ENCODE measurements around the gene IQGAP3.
A peak's percentile ranks its signal among the peaks of the same experiment; 100 is the strongest.
"Not testable (repeated sequence)": the region's sequence is repeated elsewhere in the genome, so short reads cannot be mapped to it uniquely, and the experiment has no call there.

The IQGAP3 gene

DNA sequence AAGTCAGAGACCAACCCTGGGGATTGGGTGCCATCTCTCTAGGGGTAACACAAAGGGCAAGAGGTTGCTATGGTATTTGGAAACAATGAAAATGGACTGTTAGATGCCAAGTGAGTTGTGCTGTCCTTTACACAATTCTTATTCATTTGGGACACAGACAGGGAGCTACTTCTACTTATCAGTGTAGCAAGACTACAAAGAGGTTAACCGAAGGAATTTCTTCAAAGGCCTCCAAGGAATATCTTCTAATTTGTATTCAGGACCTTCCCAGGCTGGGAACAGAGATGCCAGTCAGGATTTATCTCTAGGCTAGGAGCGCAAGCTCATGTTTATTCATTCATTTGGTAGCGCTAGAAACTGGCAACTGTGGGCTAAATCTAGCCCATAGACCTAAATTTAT, 21.8 kb upstream of the IQGAP3 start:
- no peak for DNase-seq

- no peak for DNase-seq
Observed at GRCh38 chr1:156593661-156593989, 21.3 kb upstream of the IQGAP3 start.

DNA sequence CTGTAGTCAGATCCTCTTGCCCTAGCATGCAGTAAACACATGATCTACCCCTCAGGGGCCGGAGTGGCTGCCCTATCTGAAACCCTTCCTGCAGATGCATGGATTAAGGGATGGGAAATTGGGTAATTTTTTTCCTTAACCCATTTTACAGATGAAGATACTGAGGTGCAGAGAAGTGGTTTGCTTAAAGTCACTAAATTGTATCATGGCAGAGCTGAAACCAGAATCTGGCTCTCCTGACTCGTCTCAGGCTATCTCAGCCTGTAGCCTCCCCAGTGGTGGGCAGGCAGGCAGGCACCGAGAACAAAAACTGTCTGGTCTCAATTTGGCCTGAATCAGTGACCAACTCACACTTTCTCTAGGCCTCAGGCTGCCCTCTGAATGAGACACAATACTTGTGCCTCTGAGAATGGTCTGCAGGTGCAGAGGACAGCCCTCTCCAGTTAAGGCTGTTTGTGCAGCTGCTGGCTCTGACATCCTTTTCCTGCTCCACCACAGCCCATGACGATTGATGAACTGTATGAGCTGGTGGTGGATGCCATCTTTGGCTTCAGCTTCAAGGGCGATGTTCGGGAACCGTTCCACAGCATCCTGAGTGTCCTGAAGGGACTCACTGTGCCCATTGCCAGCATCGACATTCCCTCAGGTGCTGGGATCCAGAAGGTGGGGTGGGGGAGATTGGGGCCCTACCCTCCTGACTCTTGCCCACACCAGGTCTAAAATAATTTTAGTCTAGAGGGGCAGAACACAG, 20.7 kb upstream of the IQGAP3 start:
- DNase-seq = no peak

GRCh38 chr1:156592158-156592909, 20.0 kb upstream of the IQGAP3 start:
- no peak for DNase-seq

- peak; percentile 19 to 43 for DNase-seq
Observed at GRCh38 chr1:156591432-156592157, 19.2 kb upstream of the IQGAP3 start, which contains the start of gene NAXE. Gene NAXE, plus strand, starts transcription at chr1:156591776. Its CDS starts 29 bp downstream, at chr1:156591805.

DNA sequence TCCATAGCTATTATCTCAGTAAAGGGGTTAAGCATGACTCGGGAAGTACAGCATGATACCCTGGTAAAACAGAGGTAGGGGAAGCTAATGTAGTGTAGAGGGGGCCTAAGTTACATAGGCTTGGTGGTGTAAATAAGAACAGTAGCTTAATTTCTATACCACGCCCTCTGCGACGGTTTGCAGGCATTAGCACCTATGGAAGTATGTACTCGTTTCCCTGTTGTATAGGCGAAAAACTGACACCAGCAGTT, 18.7 kb upstream of the IQGAP3 start:
- no peak for DNase-seq

DNA sequence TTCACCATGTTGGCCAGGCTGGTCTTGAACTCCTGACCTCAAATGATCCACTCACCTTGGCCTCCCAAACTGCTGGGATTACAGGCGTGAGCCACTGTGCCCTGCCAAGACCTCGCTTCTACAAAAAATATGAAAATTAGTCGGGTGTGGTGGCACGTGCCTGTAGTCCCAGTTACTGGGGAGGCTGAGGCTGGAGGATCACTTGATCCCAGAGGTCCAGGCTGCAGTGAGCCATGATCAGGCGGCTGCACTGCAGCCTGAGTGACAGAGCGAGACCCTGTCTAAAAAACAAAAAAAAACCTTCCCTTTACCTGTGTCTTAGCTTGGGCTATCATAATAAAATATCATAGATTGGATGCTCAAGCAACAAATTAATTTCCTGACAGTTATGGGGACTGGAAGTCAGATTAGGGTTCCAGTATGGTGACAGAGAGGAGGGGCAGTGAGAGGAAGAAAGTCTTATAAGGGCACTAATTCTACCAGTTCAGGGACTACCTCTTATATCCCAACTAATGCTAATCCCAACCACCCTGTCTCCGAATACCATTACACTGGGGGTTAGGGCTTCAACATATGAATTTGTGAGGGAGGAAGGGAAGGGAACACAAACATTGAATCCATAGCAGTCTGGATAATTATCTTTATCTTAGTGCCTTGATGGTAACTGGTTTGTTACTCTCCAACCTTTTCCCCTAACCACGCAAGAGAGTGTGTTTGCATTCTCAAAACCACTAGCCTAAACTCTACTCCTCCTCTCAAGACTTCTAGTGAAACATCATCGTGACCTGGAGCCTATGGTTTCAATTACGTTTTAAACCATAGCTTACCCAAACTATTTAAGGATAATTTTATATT, 18.2 kb upstream of the IQGAP3 start:
- DNase-seq = no peak

- no peak for DNase-seq
Observed at GRCh38 chr1:156589546-156589945, 17.2 kb upstream of the IQGAP3 start.

GRCh38 chr1:156587927-156588326, 15.6 kb upstream of the IQGAP3 start:
- DNase-seq = not testable (repeated sequence)

- no peak for DNase-seq
Observed at GRCh38 chr1:156586892-156587477, 14.6 kb upstream of the IQGAP3 start.

- no peak for DNase-seq
Observed at GRCh38 chr1:156586323-156586722, 14.0 kb upstream of the IQGAP3 start.

GRCh38 chr1:156584813-156585212, 12.4 kb upstream of the IQGAP3 start:
- DNase-seq = no peak

DNA sequence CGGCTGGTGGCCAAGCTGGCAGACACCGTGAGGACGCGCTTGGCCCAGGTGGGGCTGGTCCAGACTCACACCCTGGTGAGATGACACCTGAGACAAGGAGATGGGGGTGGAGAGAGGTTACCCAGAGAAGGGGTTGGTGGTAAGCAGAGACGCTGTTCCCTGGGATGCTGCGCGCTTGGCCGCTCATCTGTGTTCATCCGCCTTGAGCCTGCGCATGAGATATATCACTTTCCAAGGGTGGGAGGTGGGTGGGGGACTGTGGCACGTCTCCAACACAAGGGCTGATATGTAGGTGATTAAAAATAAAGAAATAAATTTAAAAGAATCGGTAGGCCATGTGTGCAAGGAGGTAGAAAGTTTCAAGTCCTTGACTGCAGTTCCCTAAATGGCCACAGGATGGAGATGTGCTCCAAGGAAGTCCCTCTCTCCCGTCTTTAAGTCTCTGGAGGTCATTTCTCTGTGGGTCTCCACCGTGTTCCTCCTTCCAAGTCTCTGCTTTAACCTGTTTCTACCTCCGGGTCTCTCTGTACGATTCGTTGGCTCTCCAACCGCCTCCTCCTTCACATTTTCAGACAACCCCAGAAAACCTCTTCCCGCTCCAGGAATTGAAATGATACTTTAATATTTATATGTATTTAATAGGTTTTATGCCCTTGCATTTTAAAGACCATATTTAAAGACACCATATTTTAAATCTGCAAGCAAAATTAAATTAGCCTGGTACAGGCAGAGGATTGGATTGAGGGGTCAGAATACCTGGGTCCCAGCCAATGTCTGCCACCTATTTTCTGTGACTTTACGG, 11.7 kb upstream of the IQGAP3 start:
- DNase-seq = peak in 1 of 2 donors; percentile 72

DNA sequence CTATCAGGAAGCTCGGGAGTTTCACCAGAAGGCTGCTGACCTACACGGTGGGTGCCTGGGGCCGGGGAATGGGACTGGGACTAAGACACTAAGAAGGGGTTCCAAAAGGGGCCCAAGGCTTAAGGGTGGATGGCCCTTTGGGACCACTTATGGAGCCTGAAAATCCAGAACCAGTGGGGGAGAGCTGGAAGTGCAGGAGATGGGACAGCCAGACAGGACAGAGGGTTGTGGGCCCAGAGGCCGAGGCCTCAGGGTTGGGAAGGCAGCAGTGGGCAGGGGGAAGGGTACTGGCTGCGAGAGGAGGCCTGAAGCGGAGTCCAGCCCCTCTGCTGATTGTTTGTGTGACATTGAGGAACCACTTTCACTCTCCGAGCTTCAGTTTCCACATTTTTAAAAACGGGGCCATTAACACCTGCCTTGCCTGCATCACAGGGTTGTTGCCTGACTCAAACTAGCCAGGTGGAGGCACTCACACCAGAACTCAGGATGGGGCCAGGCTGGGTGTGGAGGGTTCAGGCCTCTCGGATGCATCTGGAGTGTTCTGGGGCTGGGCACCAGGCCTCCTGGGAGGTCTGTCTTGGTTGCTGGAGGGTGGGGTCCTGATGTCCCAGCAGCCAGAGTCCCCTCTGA, 10.1 kb upstream of the IQGAP3 start:
- no peak for DNase-seq

DNA sequence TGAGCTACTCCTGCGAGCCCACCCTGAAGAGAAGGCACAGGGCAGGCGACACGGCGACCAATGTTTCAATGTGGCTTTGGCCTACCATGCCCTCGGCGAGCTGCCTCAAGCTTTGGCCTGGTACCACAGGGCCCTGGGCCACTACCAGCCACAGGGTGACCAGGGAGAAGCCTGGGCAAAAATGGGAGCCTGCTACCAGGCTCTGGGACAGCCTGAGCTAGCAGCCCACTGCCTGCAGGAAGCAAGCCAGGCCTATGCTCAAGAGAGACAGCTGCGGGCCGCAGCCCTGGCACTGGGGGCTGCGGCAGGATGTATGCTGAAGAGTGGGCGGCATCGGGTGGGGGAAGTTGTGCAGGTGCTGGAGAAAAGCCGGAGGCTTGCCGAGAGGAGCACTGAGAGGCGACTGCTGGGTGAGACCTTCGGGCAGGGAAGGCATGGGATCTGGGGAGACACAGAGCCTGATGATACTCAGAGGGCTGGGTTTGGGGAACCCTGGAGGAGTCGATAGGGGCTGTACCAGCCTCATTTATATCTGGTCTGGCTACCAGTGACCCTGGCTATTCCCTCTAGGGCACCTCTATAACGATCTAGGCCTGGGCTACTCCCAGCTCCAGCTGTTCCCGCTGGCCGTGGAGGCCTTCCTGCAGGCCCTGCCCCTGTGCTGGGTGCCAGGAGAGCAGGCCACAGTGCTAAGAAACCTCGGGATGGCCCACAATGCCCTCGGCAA, 9.5 kb upstream of the IQGAP3 start:
- peak; percentile 7 to 75 for DNase-seq

DNA sequence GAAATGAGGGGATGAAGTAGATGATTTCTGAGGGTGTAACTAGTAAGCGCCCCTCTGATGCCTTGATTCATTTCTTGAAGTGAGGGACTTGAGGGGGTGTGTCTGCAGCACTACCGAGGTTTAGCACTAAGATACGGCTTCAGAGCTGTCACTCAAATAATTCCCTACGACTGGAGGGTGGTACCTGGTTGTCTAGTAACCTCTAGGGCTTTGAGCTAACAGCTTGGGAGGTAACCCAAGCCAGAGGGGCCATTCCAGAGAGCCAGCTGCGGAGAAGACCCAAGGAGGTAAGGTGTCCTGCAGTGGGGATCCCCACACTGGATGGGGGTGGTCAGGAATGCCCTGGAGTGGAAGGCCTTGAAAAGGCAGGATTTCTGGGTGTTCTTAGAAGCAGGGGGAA, 7.1 kb upstream of the IQGAP3 start, which contains the start of gene TTC24:
TTC24 (plus strand) TSS at position 252 of the 400 bp plus-strand sequence. CDS start 1,642 bp downstream, outside the sequence.
- DNase-seq = no peak

DNA sequence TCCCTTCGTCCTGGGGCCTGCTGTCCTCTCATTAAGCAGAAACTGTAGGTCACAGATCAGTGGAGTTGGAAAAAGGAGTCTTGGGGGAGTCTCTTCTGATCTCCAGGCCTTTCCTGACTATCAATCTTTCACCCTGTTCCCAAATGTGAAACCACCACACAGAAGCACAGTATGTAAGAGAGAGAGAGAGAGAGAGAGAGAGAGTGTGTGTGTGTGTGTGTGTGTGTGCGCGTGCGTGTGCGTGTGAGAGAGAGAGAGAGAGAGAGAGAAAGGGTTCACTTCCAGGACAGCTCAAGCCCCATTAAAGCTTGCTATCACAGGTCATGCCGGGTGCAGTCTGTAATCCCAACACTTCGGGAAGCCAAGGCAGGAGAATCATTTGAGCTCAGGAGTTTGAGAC, 5.7 kb upstream of the IQGAP3 start:
- no peak for DNase-seq

GRCh38 chr1:156577550-156577949, 5.2 kb upstream of the IQGAP3 start:
- DNase-seq = no peak

DNA sequence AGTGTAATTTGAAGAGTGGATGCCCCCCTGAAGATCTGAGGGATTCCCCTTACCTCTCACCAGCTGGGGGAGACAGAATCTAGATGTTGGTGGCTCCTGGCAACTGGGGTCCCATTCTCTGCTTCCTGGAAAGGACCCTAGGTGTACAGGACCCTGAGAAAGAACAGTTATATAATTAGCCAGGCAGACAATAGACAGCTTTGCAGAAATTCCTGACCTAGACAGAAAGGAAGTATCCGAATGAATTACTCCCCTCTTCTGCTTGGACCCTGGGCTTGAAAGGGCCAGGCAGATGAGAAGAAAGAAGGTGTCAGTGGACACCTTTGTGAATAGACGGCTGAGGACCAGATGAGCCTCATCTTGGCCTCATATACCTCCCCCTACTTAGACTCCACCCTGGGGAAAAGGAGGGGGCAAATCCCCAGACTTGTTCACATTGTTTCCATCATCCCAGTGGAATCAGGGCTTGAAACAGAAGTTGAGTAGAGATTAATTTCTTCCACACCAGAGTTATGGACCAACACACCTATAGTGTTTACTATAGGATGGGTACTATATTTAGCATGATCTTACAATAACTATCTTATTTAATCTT, 1.8 kb upstream of the IQGAP3 start:
- DNase-seq = no peak

GRCh38 chr1:156572663-156573018, 276 bp upstream of the IQGAP3 start:
- no peak for DNase-seq

Measured in bone marrow (tissue), 2 donors.